Spleen (tissue), 7 donors: ENCODE measurements around the gene SLC22A7.

Experiments used
- POLR2AphosphoS5 ChIP-seq, 3 donors: sonication (generic); formaldehyde crosslinking; IDR thresholded peaks; one replicate each; pipeline ENCODE4 v1.5.1; 2017; ENCODE audit warnings: antibody characterized with exemption in 3 of 3
- TF ChIP-seq, protein P1 (sequence below), 11 experiments: fragments of 200-600 bp in 7 of 11; fragments of 450-650 bp in 4 of 11; sonication (generic) in 4 of 11; IDR thresholded peaks in 8 of 11; conservative IDR thresholded peaks in 3 of 11; 1 replicate in 7 of 11; 2 replicates in 4 of 11; pipeline versions ENCODE4 v1.4.0 to v1.8.0; 2016 to 2021; ENCODE audit warnings: antibody characterized with exemption in 11 of 11, inconsistent platforms in 4 of 11, mild to moderate bottlenecking in 1 of 11
- donor health status: DM: no; HTN: no; CAD: no; lungs with moderate emphysema.
- donor health status: DM: no; HTN: no; CAD: no.
- donor health status: DM: no; HTN: no; CAD: no.

GRCh38 chr6:43308101-43308989 is 10.3 kb downstream of the SLC22A7 start, which contains the start of gene CRIP3:
- TF ChIP-seq, protein P1, sequence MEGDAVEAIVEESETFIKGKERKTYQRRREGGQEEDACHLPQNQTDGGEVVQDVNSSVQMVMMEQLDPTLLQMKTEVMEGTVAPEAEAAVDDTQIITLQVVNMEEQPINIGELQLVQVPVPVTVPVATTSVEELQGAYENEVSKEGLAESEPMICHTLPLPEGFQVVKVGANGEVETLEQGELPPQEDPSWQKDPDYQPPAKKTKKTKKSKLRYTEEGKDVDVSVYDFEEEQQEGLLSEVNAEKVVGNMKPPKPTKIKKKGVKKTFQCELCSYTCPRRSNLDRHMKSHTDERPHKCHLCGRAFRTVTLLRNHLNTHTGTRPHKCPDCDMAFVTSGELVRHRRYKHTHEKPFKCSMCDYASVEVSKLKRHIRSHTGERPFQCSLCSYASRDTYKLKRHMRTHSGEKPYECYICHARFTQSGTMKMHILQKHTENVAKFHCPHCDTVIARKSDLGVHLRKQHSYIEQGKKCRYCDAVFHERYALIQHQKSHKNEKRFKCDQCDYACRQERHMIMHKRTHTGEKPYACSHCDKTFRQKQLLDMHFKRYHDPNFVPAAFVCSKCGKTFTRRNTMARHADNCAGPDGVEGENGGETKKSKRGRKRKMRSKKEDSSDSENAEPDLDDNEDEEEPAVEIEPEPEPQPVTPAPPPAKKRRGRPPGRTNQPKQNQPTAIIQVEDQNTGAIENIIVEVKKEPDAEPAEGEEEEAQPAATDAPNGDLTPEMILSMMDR (IDR thresholded peaks at IDR 0.05 in 8 of 11, conservative IDR thresholded peaks at IDR 0.05 in 3 of 11) = peak in 9 of 11 experiments; percentile 18 to 58 (median 44)
- TF ChIP-seq POLR2AphosphoS5 (IDR thresholded peaks at IDR 0.05) = peak in 2 of 3 donors; percentile 39 to 56
